ENCODE results near the gene DOK5. TPM values are rescaled to one million over a fixed set of nuclear protein-coding genes. Genes with fewer than 3 reads are reported as not detected.

The DOK5 gene
- total and polyA plus RNA-seq, 2 experiments from 2014 or later = 5.0 to 6.9 TPM

GRCh38 chr20:54477191-54477955 is 2.0 kb downstream of the DOK5 start:
- H3K36me3 Mint-ChIP-seq (ENCODE audit: low read depth) = no peaks in the 10 kb centered on the region
- no peaks in the 10 kb centered on the region for H4K20me1 ChIP-seq (replicated peaks; ENCODE audit: insufficient read depth)
- H3K4me3 ChIP-seq = peak overlapping the region; percentile 94
- DNase-seq (ENCODE audit: low spot score) (no peak), ATAC-seq (no peak)
- H3K36me3 ChIP-seq (ENCODE audit: insufficient read depth) = no peaks in the 10 kb centered on the region
- H3K79me2 ChIP-seq (replicated peaks; ENCODE audit: insufficient read depth) = peaks cover 7% of the 10 kb centered on the region
- no peak overlapping the region for H3K27ac Mint-ChIP-seq
- peaks cover 35% of the 10 kb centered on the region for H3K27me3 ChIP-seq (ENCODE audit: insufficient read depth)
- H3K27me3 Mint-ChIP-seq (ENCODE audit: insufficient read depth, low read depth, poor library complexity) = peaks cover 32% of the 10 kb centered on the region
- H2AFZ ChIP-seq = no peak overlapping the region
- peaks cover 29% of the 10 kb centered on the region for H3K4me1 Mint-ChIP-seq
- no peak overlapping the region for H3K27ac ChIP-seq (ENCODE audit: low read depth)
- peaks cover 9% of the 10 kb centered on the region; the same call in 1 of the 2 replicates for H3F3A ChIP-seq (replicated peaks; ENCODE audit: low read depth)
- peaks cover 21% of the 10 kb centered on the region for H3K4me1 ChIP-seq (ENCODE audit: insufficient read depth)
- TF ChIP-seq, protein P1, sequence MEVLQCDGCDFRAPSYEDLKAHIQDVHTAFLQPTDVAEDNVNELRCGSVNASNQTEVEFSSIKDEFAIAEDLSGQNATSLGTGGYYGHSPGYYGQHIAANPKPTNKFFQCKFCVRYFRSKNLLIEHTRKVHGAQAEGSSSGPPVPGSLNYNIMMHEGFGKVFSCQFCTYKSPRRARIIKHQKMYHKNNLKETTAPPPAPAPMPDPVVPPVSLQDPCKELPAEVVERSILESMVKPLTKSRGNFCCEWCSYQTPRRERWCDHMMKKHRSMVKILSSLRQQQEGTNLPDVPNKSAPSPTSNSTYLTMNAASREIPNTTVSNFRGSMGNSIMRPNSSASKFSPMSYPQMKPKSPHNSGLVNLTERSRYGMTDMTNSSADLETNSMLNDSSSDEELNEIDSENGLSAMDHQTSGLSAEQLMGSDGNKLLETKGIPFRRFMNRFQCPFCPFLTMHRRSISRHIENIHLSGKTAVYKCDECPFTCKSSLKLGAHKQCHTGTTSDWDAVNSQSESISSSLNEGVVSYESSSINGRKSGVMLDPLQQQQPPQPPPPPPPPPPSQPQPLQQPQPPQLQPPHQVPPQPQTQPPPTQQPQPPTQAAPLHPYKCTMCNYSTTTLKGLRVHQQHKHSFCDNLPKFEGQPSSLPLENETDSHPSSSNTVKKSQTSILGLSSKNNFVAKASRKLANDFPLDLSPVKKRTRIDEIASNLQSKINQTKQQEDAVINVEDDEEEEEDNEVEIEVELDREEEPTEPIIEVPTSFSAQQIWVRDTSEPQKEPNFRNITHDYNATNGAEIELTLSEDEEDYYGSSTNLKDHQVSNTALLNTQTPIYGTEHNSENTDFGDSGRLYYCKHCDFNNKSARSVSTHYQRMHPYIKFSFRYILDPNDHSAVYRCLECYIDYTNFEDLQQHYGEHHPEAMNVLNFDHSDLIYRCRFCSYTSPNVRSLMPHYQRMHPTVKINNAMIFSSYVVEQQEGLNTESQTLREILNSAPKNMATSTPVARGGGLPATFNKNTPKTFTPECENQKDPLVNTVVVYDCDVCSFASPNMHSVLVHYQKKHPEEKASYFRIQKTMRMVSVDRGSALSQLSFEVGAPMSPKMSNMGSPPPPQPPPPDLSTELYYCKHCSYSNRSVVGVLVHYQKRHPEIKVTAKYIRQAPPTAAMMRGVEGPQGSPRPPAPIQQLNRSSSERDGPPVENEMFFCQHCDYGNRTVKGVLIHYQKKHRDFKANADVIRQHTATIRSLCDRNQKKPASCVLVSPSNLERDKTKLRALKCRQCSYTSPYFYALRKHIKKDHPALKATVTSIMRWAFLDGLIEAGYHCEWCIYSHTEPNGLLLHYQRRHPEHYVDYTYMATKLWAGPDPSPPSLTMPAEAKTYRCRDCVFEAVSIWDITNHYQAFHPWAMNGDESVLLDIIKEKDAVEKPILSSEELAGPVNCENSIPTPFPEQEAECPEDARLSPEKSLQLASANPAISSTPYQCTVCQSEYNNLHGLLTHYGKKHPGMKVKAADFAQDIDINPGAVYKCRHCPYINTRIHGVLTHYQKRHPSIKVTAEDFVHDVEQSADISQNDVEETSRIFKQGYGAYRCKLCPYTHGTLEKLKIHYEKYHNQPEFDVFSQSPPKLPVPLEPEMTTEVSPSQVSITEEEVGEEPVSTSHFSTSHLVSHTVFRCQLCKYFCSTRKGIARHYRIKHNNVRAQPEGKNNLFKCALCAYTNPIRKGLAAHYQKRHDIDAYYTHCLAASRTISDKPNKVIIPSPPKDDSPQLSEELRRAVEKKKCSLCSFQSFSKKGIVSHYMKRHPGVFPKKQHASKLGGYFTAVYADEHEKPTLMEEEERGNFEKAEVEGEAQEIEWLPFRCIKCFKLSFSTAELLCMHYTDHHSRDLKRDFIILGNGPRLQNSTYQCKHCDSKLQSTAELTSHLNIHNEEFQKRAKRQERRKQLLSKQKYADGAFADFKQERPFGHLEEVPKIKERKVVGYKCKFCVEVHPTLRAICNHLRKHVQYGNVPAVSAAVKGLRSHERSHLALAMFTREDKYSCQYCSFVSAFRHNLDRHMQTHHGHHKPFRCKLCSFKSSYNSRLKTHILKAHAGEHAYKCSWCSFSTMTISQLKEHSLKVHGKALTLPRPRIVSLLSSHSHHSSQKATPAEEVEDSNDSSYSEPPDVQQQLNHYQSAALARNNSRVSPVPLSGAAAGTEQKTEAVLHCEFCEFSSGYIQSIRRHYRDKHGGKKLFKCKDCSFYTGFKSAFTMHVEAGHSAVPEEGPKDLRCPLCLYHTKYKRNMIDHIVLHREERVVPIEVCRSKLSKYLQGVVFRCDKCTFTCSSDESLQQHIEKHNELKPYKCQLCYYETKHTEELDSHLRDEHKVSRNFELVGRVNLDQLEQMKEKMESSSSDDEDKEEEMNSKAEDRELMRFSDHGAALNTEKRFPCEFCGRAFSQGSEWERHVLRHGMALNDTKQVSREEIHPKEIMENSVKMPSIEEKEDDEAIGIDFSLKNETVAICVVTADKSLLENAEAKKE (CRISPR knock-in tag; IDR thresholded peaks at IDR 0.05) = no peak
- TF ChIP-seq ZNF114 (CRISPR knock-in tag; IDR thresholded peaks at IDR 0.05) (no peak), ZNF331 (CRISPR knock-in tag; IDR thresholded peaks at IDR 0.05; ENCODE audit: low read depth) (no peak), CREB1 (CRISPR knock-in tag; IDR thresholded peaks at IDR 0.05; ENCODE audit: low read depth) (no peak), POLR2AphosphoS5 (IDR thresholded peaks at IDR 0.05; ENCODE audit: low read depth) (no peak), JUNB (IDR thresholded peaks at IDR 0.05; ENCODE audit: unreplicated experiment) (no peak), EZH2phosphoT487 (IDR thresholded peaks at IDR 0.05; ENCODE audit: unreplicated experiment) (no peak), NANOG (IDR thresholded peaks at IDR 0.05; ENCODE audit: borderline replicate concordance) (no peak), ETS1 (IDR thresholded peaks at IDR 0.05) (no peak), STAT1 (IDR thresholded peaks at IDR 0.05; ENCODE audit: unreplicated experiment) (no peak), EZH2 (IDR thresholded peaks at IDR 0.05; ENCODE audit: low read depth, unreplicated experiment) (no peak)
- TF ChIP-seq, protein P2, sequence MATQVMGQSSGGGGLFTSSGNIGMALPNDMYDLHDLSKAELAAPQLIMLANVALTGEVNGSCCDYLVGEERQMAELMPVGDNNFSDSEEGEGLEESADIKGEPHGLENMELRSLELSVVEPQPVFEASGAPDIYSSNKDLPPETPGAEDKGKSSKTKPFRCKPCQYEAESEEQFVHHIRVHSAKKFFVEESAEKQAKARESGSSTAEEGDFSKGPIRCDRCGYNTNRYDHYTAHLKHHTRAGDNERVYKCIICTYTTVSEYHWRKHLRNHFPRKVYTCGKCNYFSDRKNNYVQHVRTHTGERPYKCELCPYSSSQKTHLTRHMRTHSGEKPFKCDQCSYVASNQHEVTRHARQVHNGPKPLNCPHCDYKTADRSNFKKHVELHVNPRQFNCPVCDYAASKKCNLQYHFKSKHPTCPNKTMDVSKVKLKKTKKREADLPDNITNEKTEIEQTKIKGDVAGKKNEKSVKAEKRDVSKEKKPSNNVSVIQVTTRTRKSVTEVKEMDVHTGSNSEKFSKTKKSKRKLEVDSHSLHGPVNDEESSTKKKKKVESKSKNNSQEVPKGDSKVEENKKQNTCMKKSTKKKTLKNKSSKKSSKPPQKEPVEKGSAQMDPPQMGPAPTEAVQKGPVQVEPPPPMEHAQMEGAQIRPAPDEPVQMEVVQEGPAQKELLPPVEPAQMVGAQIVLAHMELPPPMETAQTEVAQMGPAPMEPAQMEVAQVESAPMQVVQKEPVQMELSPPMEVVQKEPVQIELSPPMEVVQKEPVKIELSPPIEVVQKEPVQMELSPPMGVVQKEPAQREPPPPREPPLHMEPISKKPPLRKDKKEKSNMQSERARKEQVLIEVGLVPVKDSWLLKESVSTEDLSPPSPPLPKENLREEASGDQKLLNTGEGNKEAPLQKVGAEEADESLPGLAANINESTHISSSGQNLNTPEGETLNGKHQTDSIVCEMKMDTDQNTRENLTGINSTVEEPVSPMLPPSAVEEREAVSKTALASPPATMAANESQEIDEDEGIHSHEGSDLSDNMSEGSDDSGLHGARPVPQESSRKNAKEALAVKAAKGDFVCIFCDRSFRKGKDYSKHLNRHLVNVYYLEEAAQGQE (IDR thresholded peaks at IDR 0.05; ENCODE audit: unreplicated experiment) = no peak
- TF ChIP-seq, protein P3, sequence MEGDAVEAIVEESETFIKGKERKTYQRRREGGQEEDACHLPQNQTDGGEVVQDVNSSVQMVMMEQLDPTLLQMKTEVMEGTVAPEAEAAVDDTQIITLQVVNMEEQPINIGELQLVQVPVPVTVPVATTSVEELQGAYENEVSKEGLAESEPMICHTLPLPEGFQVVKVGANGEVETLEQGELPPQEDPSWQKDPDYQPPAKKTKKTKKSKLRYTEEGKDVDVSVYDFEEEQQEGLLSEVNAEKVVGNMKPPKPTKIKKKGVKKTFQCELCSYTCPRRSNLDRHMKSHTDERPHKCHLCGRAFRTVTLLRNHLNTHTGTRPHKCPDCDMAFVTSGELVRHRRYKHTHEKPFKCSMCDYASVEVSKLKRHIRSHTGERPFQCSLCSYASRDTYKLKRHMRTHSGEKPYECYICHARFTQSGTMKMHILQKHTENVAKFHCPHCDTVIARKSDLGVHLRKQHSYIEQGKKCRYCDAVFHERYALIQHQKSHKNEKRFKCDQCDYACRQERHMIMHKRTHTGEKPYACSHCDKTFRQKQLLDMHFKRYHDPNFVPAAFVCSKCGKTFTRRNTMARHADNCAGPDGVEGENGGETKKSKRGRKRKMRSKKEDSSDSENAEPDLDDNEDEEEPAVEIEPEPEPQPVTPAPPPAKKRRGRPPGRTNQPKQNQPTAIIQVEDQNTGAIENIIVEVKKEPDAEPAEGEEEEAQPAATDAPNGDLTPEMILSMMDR (conservative IDR thresholded peaks at IDR 0.05; ENCODE audit: low read depth in 2 of 2) = no peak
- peak overlapping the region; percentile 94 for H3K4me3 Mint-ChIP-seq
- peak overlapping the region; percentile 95 for H3K4me2 ChIP-seq
- H3K9me2 ChIP-seq (ENCODE audit: insufficient read depth) = no peaks in the 10 kb centered on the region
- no peaks in the 10 kb centered on the region for H3K9me3 Mint-ChIP-seq

All from GM23338 (cell line).